HCT116 (cell line): ENCODE results near the gene NNAT. TPM values are rescaled to one million over a fixed set of nuclear protein-coding genes. Genes with fewer than 3 reads are reported as not detected.
A peak's percentile ranks its signal among the peaks of the same experiment; 100 is the strongest.

Experiments
- ATAC-seq: fragments of 200-7000 bp; cut with Tn5 transposase; 2 replicates; pipeline ENCODE4 v1.9.1; 2020; ENCODE audit warnings: mild to moderate bottlenecking, moderate library complexity
- BruUV-seq: library from RNA; stranded (reverse); fragments of 400-500 nt; replicated peaks from 2 replicates; lab custom pipeline; 2021; lab: Mats Ljungman, UMichigan
- CTCF ChIA-PET: fragments of 300-600 bp; sonication (Branson Sonifier 250); formaldehyde crosslinking; loops from one replicate; lab custom pipeline; 2021; ENCODE audit warnings: antibody characterized with exemption; lab: Charles Lee
- POLR2A ChIA-PET: fragments of 300-600, 350-600 bp; sonication (Branson Sonifier 250); formaldehyde crosslinking; loops from one replicate; lab custom pipeline; 2021; ENCODE audit warnings: antibody characterized with exemption; lab: Charles Lee
- RAD21 ChIA-PET, 2 experiments: fragments of 300-600 bp; sonication (Branson Sonifier 250); formaldehyde crosslinking; loops; one replicate each; lab custom pipeline; 2023; ENCODE audit warnings: low total read pairs in 2 of 2; ENCODE audit not compliant: uncharacterized antibody in 2 of 2, unreplicated experiment in 2 of 2, low non-redundant PET in 1 of 2; lab: Charles Lee
- DNase-seq: peaks from one replicate; pipeline ENCODE4 v3.0.0-alpha.2; 2010; ENCODE audit warnings: low read depth, low spot score
- H2AFZ ChIP-seq: fragments of 200-600 bp; shearing (Covaris generic), sonication (generic); 2 replicates; pipeline ENCODE4 v1.6.1; 2017; ENCODE audit warnings: low read depth, mixed run types, mixed read lengths, antibody characterized with exemption, low read length; ENCODE audit not compliant: poor library complexity, severe bottlenecking
- H3K27ac ChIP-seq: 2 replicates; pipeline ENCODE4 v1.5.1; 2012; ENCODE audit warnings: low read depth, low read length
- H3K27me3 ChIP-seq: fragments of 200-600 bp; sonication (generic); 2 replicates; pipeline ENCODE4 v1.6.1; 2016; ENCODE audit warnings: mixed run types, low read length, mixed read lengths; ENCODE audit not compliant: insufficient read depth
- H3K36me3 ChIP-seq, 2 experiments: fragments of 200-500 bp in 1 of 2; fragments of 200-600 bp in 1 of 2; sonication (Bioruptor generic) in 1 of 2; sonication (generic) in 1 of 2; 2 replicates each; pipeline versions ENCODE4 v1.5.1 to v1.6.1; 2014 to 2016; ENCODE audit warnings: low read length in 2 of 2, inconsistent platforms in 1 of 2, mixed read lengths in 1 of 2, mixed run types in 1 of 2; ENCODE audit not compliant: insufficient read depth in 2 of 2, control insufficient read depth in 1 of 2
- H3K4me1 ChIP-seq, 2 experiments: fragments of 200-600 bp in 1 of 2; sonication (generic) in 1 of 2; 2 replicates each; pipeline versions ENCODE4 v1.5.1 to v1.6.1; 2012 to 2017; ENCODE audit warnings: low read length in 2 of 2, inconsistent platforms in 1 of 2, mild to moderate bottlenecking in 1 of 2, mixed read lengths in 1 of 2, mixed run types in 1 of 2, moderate library complexity in 1 of 2; ENCODE audit not compliant: insufficient read depth in 2 of 2, control insufficient read depth in 1 of 2
- H3K4me2 ChIP-seq: fragments of 200-600 bp; sonication (generic); 2 replicates; pipeline ENCODE4 v1.6.1; 2017; ENCODE audit warnings: mixed run types, low read length, mixed read lengths
- H3K4me3 ChIP-seq, 2 experiments: fragments of 200-600 bp in 1 of 2; sonication (generic) in 1 of 2; replicated peaks in 1 of 2; 2 replicates each; pipeline ENCODE4 v1.5.1; 2011 to 2016; ENCODE audit warnings: low read length in 2 of 2, control low read depth in 1 of 2, low read depth in 1 of 2, mild to moderate bottlenecking in 1 of 2, mixed read lengths in 1 of 2, mixed run types in 1 of 2
- H3K79me2 ChIP-seq: fragments of 200-600 bp; sonication (generic); 2 replicates; pipeline ENCODE4 v1.6.1; 2017; ENCODE audit warnings: mild to moderate bottlenecking, mixed run types, low read length, moderate library complexity, mixed read lengths; ENCODE audit not compliant: insufficient read depth
- H3K9ac ChIP-seq: fragments of 200-600 bp; sonication (generic); 2 replicates; pipeline ENCODE4 v1.6.1; 2016; ENCODE audit warnings: low read length, mixed read lengths
- H3K9me2 ChIP-seq: fragments of 200-600 bp; sonication (generic), shearing (Covaris generic); 2 replicates; pipeline ENCODE4 v1.6.1; 2017; ENCODE audit warnings: mixed run types, mild to moderate bottlenecking, moderate library complexity; ENCODE audit not compliant: insufficient read depth
- H3K9me3 ChIP-seq, 2 experiments: fragments of 200-500 bp in 1 of 2; fragments of 200-600 bp in 1 of 2; sonication (Bioruptor generic) in 1 of 2; sonication (generic) in 1 of 2; 2 replicates each; pipeline ENCODE4 v1.6.1; 2014 to 2017; ENCODE audit warnings: low read length in 2 of 2, mixed read lengths in 2 of 2, inconsistent platforms in 1 of 2, low read depth in 1 of 2, mild to moderate bottlenecking in 1 of 2, mixed run types in 1 of 2, moderate library complexity in 1 of 2; ENCODE audit not compliant: control insufficient read depth in 1 of 2, insufficient read depth in 1 of 2
- H4K20me1 ChIP-seq: fragments of 200-600 bp; sonication (generic), shearing (Covaris generic); 2 replicates; pipeline ENCODE4 v1.6.1; 2017; ENCODE audit warnings: mixed run types, mild to moderate bottlenecking, moderate library complexity; ENCODE audit not compliant: insufficient read depth
- EGR1 ChIP-seq: IDR thresholded peaks from 2 replicates; pipeline ENCODE4 v1.6.1; 2012; ENCODE audit warnings: low read depth
- EZH2 ChIP-seq: fragments of 200-600 bp; sonication (generic); IDR thresholded peaks from 2 replicates; pipeline ENCODE4 v1.6.1; 2017; ENCODE audit warnings: antibody characterized with exemption, mixed run types
- EZH2phosphoT487 ChIP-seq: fragments of 200-600 bp; IDR thresholded peaks from 2 replicates; pipeline ENCODE4 v1.6.1; 2018; ENCODE audit warnings: antibody characterized with exemption, borderline replicate concordance
- intact Hi-C: fragments of 100-400 bp; cut with micrococcal nuclease; formaldehyde crosslinking; loops from 2 replicates; pipeline ENCODE4 v1.10.0; 2022
- total RNA-seq: library from RNA; stranded (reverse); gene quantifications from one replicate; pipeline ENCODE4 v1.2.1, GENCODE V29; 2021; ENCODE audit not compliant: unreplicated experiment
- TF ChIP-seq, protein P1 (sequence below): IDR thresholded peaks from 2 replicates; pipeline ENCODE4 v1.6.1; 2012; ENCODE audit warnings: low read depth
- TF ChIP-seq, protein P2 (sequence below): IDR thresholded peaks from 2 replicates; pipeline ENCODE4 v1.6.1; 2012
- TF ChIP-seq, protein P3 (sequence below): IDR thresholded peaks from 2 replicates; pipeline ENCODE4 v1.6.1; 2012

Gene NNAT
- total RNA-seq, 1 experiment from 2014 or later, result not detected

DNA sequence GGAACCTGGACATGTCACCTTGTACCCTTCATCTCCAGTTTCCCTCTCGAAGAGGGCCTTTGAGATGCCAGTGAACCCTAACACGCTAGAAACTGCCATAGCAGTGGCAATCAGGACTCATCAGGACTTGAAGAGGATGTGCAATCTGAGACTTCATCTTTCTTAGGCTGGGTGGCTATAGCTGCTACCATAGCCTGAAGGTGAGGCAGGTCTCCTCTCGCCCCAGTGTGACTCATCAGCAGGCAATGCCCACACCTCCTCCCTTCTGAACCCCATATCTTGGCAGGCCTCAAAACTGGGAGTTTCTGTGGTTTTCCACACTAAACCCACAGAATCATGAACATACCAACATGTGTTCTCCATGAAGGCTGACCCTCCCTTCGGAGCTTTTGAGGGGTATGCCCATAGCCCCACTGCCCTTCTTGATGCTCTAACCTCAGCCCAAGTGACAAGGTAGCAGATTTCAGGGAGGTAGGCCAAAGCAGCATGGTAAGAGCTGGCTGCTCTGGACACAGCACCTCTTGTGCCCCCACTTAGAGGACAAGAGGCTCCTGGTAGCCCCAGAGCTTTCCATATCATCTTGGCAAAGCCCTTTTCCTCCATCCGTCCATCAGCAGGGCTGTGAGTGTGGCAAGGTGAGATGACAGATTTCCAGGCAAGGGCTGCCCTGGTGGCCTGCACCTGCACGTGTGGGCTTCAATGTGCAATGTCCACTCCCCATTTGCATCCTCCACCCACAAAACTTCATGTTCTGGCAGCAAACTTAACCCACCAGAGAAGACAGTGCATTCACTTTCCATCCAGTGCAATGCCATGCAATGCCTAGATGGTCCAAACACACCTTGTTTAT lies 4.0 kb downstream of the NNAT start:
- BruUV-seq, result no TSS peak
- Histone ChIP-seq H3K27ac (peak overlapping the region; percentile 36), H2AFZ (no peak overlapping the region), H3K9me3 (no peaks in the 10 kb centered on the region), H3K36me3 (no peaks in the 10 kb centered on the region; a peak in 1 of 4 replicates), H3K4me1 (peaks cover 28 to 51% of the 10 kb centered on the region in 2 experiments), H4K20me1 (no peaks in the 10 kb centered on the region), H3K4me3 (no peak overlapping the region), H3K9me2 (no peaks in the 10 kb centered on the region), H3K9ac (no peak overlapping the region), H3K79me2 (peaks cover 72% of the 10 kb centered on the region), H3K4me2 (peak overlapping the region; percentile 95), H3K27me3 (no peaks in the 10 kb centered on the region)
- ChIA-PET RAD21 (interaction anchor here in 1 of 2 experiments (0.7 kb wide), 1 partner anchor 17 kb away, joined by 3 read pairs; no protein-coding TSS in a partner anchor), CTCF (no interaction called here), POLR2A (interaction anchor here (0.6 to 1.0 kb wide), 2 partner anchors 11 to 481 kb away, joined by 3 read pairs; no protein-coding TSS in a partner anchor)
- ATAC-seq, result no peak
- DNase-seq, result no peak
- intact Hi-C loops, result no loop called here
- TF ChIP-seq, protein P1, sequence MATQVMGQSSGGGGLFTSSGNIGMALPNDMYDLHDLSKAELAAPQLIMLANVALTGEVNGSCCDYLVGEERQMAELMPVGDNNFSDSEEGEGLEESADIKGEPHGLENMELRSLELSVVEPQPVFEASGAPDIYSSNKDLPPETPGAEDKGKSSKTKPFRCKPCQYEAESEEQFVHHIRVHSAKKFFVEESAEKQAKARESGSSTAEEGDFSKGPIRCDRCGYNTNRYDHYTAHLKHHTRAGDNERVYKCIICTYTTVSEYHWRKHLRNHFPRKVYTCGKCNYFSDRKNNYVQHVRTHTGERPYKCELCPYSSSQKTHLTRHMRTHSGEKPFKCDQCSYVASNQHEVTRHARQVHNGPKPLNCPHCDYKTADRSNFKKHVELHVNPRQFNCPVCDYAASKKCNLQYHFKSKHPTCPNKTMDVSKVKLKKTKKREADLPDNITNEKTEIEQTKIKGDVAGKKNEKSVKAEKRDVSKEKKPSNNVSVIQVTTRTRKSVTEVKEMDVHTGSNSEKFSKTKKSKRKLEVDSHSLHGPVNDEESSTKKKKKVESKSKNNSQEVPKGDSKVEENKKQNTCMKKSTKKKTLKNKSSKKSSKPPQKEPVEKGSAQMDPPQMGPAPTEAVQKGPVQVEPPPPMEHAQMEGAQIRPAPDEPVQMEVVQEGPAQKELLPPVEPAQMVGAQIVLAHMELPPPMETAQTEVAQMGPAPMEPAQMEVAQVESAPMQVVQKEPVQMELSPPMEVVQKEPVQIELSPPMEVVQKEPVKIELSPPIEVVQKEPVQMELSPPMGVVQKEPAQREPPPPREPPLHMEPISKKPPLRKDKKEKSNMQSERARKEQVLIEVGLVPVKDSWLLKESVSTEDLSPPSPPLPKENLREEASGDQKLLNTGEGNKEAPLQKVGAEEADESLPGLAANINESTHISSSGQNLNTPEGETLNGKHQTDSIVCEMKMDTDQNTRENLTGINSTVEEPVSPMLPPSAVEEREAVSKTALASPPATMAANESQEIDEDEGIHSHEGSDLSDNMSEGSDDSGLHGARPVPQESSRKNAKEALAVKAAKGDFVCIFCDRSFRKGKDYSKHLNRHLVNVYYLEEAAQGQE, result no peak
- TF ChIP-seq, protein P2, sequence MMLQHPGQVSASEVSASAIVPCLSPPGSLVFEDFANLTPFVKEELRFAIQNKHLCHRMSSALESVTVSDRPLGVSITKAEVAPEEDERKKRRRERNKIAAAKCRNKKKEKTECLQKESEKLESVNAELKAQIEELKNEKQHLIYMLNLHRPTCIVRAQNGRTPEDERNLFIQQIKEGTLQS, result no peak
- TF ChIP-seq EZH2phosphoT487 (no peak), EZH2 (no peak), EGR1 (no peak)
- TF ChIP-seq, protein P3, sequence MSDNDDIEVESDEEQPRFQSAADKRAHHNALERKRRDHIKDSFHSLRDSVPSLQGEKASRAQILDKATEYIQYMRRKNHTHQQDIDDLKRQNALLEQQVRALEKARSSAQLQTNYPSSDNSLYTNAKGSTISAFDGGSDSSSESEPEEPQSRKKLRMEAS, result no peak
